Tibial nerve (tissue), 4 donors: ENCODE data around the gene AREG. TPM values are rescaled to one million over a fixed set of nuclear protein-coding genes. Genes with fewer than 3 reads are reported as not detected.

Experiments
- DNase-seq, 2 donors: peaks; one replicate each; pipeline ENCODE4 v3.0.0-alpha.2; 2019; ENCODE audit warnings: low spot score in 2 of 2
- H3K27ac ChIP-seq, 4 donors: fragments of 200-600 bp; sonication (generic) in 3 of 4; one replicate each; pipeline ENCODE4 v1.5.1; 2017 to 2019; ENCODE audit warnings: mild to moderate bottlenecking in 1 of 4
- H3K27me3 ChIP-seq, 2 donors: fragments of 200-600 bp; sonication (generic) in 1 of 2; one replicate each; pipeline versions ENCODE4 v1.5.1 to v1.6.0; 2017 to 2019
- H3K36me3 ChIP-seq, 3 donors: fragments of 200-600 bp; sonication (generic); one replicate each; pipeline ENCODE4 v1.5.1; 2018 to 2019
- H3K4me1 ChIP-seq, 4 donors: fragments of 200-600 bp; sonication (generic) in 3 of 4; one replicate each; pipeline ENCODE4 v1.5.1; 2017 to 2019
- H3K4me3 ChIP-seq, 4 donors: fragments of 200-600 bp; sonication (generic) in 3 of 4; one replicate each; pipeline ENCODE4 v1.5.1; 2017 to 2019; ENCODE audit warnings: mild to moderate bottlenecking in 1 of 4, moderate library complexity in 1 of 4
- H3K9me3 ChIP-seq, 4 donors: fragments of 200-600 bp; sonication (generic) in 3 of 4; one replicate each; pipeline ENCODE4 v1.5.1; 2017 to 2019
- EP300 ChIP-seq, 2 donors: sonication (generic); formaldehyde crosslinking; IDR thresholded peaks; one replicate each; pipeline ENCODE4 v1.6.1; 2017; ENCODE audit warnings: antibody characterized with exemption in 2 of 2, mild to moderate bottlenecking in 1 of 2
- POLR2A ChIP-seq, 2 donors: fragments of 450-650 bp; IDR thresholded peaks; one replicate each; pipeline ENCODE4 v1.6.1; 2017; ENCODE audit warnings: antibody characterized with exemption in 2 of 2, mild to moderate bottlenecking in 2 of 2, moderate library complexity in 2 of 2
- WGBS, 2 donors: methylation state at CpG; one replicate each; pipeline ENCODE4 v1.1.5; 2018; 5-methylcytosine and 5-hydroxymethylcytosine counted together
- total RNA-seq, 4 donors: library from RNA; depleted of rRNA; stranded (reverse); fragments of >200 nt; gene quantifications; one replicate each; pipeline ENCODE4 v1.1.0, GENCODE V29; 2016
- TF ChIP-seq, protein P1 (sequence below), 5 experiments: fragments of 200-600 bp in 3 of 5; fragments of 450-650 bp in 2 of 5; sonication (generic) in 3 of 5; IDR thresholded peaks; one replicate each; pipeline ENCODE4 v1.5.1; 2016 to 2019; ENCODE audit warnings: antibody characterized with exemption in 5 of 5, mild to moderate bottlenecking in 3 of 5, moderate library complexity in 2 of 5

The AREG gene
- total RNA-seq, 4 donors from 2014 or later, result 4.0 to 12.9 (median 7.2) TPM

DNA sequence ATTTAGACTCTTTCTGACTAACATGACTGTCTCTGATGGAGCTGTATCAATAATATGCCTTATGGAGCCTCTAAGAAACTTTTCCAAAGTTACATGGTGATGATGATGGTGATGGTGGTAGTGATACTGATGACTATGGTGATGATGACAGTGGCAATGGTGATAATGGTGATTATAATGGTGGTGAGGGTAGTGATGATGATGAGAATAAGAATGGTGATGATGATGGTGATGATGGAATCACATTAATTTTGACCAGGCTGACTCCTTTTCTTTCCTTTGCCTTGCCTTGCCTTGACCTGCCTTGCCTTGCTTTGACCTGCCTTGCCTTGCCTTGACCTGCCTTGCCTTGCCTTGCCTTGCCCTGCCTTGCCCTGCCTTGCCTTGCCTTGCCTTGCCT, 31.7 kb upstream of the AREG start:
- no peak overlapping the region for H3K27ac ChIP-seq
- H3K9me3 ChIP-seq, result no peaks in the 10 kb centered on the region
- DNase-seq, result no peak
- no peaks in the 10 kb centered on the region for H3K36me3 ChIP-seq
- no peak overlapping the region for H3K4me3 ChIP-seq
- TF ChIP-seq EP300 (IDR thresholded peaks at IDR 0.05) (no peak), POLR2A (IDR thresholded peaks at IDR 0.05) (no peak)
- TF ChIP-seq, protein P1, sequence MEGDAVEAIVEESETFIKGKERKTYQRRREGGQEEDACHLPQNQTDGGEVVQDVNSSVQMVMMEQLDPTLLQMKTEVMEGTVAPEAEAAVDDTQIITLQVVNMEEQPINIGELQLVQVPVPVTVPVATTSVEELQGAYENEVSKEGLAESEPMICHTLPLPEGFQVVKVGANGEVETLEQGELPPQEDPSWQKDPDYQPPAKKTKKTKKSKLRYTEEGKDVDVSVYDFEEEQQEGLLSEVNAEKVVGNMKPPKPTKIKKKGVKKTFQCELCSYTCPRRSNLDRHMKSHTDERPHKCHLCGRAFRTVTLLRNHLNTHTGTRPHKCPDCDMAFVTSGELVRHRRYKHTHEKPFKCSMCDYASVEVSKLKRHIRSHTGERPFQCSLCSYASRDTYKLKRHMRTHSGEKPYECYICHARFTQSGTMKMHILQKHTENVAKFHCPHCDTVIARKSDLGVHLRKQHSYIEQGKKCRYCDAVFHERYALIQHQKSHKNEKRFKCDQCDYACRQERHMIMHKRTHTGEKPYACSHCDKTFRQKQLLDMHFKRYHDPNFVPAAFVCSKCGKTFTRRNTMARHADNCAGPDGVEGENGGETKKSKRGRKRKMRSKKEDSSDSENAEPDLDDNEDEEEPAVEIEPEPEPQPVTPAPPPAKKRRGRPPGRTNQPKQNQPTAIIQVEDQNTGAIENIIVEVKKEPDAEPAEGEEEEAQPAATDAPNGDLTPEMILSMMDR (IDR thresholded peaks at IDR 0.05), result no peak
- no peaks in the 10 kb centered on the region for H3K4me1 ChIP-seq
- H3K27me3 ChIP-seq, result no peaks in the 10 kb centered on the region

DNA sequence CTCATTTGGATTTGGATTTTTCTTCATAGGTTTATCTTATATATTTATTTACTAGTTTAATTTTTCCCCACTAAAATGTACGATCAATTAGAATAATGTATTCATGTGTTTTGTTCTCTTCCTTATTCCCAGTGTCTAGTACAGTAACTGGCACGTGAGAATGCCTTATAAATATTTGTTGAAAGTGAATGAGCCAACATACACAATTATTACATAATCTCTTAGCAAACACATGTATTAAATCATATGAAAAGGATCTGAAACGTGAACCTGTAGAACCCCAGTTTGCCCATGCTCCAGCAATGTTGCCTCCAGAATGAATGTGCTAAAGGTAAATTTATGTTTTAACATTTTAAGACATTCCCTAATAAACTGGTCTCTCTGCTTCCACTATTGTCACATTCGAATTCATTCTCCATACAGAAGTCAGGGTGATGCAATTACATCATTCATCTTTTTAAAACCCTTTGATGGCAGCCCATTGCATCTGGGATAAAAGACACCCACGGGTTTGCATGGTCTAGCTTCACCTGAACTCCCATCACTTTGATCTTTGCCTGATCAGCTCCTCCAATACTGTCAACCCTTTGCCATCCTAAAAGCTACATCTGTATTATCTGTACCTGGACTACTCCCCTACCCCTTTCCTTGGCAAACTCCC, 30.7 kb upstream of the AREG start:
- 63 to 65% methylated on average over 5 of the region's 5 CpGs for WGBS, 2 donors
- TF ChIP-seq EP300 (IDR thresholded peaks at IDR 0.05), result no peak
- TF ChIP-seq, protein P1 (IDR thresholded peaks at IDR 0.05), result no peak
- no peak for TF ChIP-seq POLR2A (IDR thresholded peaks at IDR 0.05)
- no peaks in the 10 kb centered on the region for H3K9me3 ChIP-seq
- DNase-seq, result no peak
- no peak overlapping the region for H3K4me3 ChIP-seq
- no peaks in the 10 kb centered on the region for H3K4me1 ChIP-seq
- H3K27ac ChIP-seq, result no peak overlapping the region
- no peaks in the 10 kb centered on the region for H3K36me3 ChIP-seq
- no peaks in the 10 kb centered on the region for H3K27me3 ChIP-seq

DNA sequence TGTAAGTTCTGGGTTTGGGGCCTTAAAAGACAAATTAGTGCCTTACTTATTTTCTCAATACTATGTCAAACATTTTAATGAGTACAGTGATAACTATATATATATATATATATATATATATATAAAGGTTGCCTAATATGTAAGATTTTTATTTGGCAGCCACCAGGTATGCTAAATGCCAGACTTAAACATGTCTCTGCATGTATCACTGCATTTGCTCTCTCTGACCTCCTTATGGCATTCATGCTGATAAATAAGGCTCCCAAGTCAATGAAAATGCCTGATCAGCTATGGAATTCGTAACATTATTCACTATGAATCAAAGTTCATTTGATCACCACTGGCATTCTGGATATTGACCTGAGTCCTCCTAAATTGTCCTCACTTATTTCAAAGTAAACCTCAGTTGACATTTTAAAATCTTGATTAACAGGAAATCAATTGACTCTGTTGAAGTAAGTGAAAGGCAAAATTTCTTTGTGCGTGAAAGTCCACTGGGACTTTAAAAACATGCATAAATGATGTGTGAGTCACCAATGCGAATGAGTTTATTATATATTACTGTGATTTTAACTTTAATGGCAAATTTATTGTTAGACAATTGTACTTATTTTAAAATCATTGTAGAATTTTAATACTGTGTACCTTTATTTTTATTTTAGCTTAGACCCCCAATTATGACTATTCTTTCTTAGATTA, 29.2 kb upstream of the AREG start:
- H3K4me3 ChIP-seq, result no peak overlapping the region
- 60 to 69% methylated on average over 3 of the region's 3 CpGs for WGBS, 2 donors
- TF ChIP-seq POLR2A (IDR thresholded peaks at IDR 0.05) (no peak), EP300 (IDR thresholded peaks at IDR 0.05) (no peak)
- TF ChIP-seq, protein P1 (IDR thresholded peaks at IDR 0.05), result no peak

DNA sequence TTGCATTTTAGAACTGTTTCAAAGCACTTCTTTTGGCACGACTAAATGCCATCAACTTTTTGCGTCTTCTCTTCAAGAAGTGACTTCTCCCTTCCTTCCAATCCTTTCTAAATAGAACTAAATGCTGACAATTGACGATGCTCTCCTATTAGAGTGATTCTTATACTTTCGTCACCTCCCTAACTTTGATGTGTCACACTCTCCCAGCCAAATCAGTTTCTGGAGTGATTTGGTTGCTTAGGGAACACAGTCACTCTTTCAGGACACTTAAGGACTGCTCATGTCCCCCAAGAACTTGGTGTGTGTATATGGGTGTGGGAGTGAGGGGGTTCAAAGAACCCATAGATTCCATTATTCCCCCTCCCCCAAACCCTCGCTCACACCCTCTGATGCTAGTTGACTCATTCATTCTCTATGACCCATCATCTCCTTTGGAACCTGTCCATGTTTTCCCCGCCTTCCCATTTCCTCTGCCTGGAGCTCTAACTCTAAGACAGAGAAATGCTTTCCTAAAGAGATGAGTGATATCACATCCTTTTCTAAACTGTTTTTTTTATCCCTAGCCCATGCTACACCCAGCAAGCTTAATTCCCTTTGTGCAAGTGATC, 26.8 kb upstream of the AREG start:
- TF ChIP-seq POLR2A (IDR thresholded peaks at IDR 0.05) (no peak), EP300 (IDR thresholded peaks at IDR 0.05) (no peak)
- TF ChIP-seq, protein P1 (IDR thresholded peaks at IDR 0.05), result no peak
- no peaks in the 10 kb centered on the region for H3K9me3 ChIP-seq
- WGBS, 2 donors, result 62 to 66% methylated on average over 6 of the region's 6 CpGs
- H3K4me3 ChIP-seq, result no peak overlapping the region
- no peaks in the 10 kb centered on the region for H3K36me3 ChIP-seq
- H3K27me3 ChIP-seq, result no peaks in the 10 kb centered on the region
- no peak for DNase-seq
- H3K4me1 ChIP-seq, result no peaks in the 10 kb centered on the region
- H3K27ac ChIP-seq, result no peak overlapping the region

More for the DNA sequence above, 29.2 kb upstream of the AREG start:
- Histone ChIP-seq H3K4me1 (no peaks in the 10 kb centered on the region), H3K36me3 (no peaks in the 10 kb centered on the region), H3K27ac (no peak overlapping the region), H3K9me3 (no peaks in the 10 kb centered on the region), H3K27me3 (no peaks in the 10 kb centered on the region)
- no peak for DNase-seq

DNA sequence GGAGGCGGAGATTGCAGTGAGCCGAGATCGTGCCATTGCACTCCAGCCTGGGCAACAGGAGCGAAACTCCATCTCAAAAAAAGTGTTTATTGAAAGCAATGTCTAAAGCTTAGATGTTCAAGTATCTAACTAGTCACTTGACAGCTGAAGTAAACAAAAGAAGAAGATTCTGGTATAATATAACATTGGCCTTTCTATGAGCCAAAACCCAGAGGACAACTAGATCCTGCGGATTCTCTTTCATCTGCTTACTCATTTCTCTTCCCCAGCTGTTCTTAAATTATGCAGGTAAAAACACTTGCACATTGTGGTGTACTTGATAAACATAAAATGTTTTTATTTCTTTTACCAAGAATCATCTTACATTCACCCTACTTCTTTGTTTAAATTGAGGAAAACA, 24.1 kb upstream of the AREG start:
- Histone ChIP-seq H3K9me3 (no peaks in the 10 kb centered on the region), H3K4me1 (no peaks in the 10 kb centered on the region), H3K27me3 (no peaks in the 10 kb centered on the region), H3K36me3 (no peaks in the 10 kb centered on the region), H3K27ac (no peak overlapping the region), H3K4me3 (no peak overlapping the region)
- no peak for DNase-seq
- 74 to 83% methylated on average over 5 of the region's 5 CpGs for WGBS, 2 donors
- TF ChIP-seq, protein P1 (IDR thresholded peaks at IDR 0.05), result no peak
- TF ChIP-seq POLR2A (IDR thresholded peaks at IDR 0.05) (no peak), EP300 (IDR thresholded peaks at IDR 0.05) (no peak)
